Gastrocnemius medialis (tissue), 4 donors: Measurements from ENCODE around the gene HMGCS2.

Experiments
- POLR2A ChIP-seq, 2 donors: fragments of 450-650 bp; IDR thresholded peaks; one replicate each; pipeline ENCODE4 v1.6.1; 2017; ENCODE audit warnings: antibody characterized with exemption in 2 of 2, mild to moderate bottlenecking in 2 of 2, moderate library complexity in 2 of 2
- TF ChIP-seq, protein P1 (sequence below), 5 experiments: fragments of 450-650 bp in 3 of 5; fragments of 200-600 bp in 2 of 5; sonication (generic) in 2 of 5; IDR thresholded peaks in 4 of 5; conservative IDR thresholded peaks in 1 of 5; 1 replicate in 4 of 5; 2 replicates in 1 of 5; pipeline ENCODE4 v1.5.1; 2016 to 2019; ENCODE audit warnings: antibody characterized with exemption in 5 of 5, mild to moderate bottlenecking in 3 of 5, moderate library complexity in 3 of 5

DNA sequence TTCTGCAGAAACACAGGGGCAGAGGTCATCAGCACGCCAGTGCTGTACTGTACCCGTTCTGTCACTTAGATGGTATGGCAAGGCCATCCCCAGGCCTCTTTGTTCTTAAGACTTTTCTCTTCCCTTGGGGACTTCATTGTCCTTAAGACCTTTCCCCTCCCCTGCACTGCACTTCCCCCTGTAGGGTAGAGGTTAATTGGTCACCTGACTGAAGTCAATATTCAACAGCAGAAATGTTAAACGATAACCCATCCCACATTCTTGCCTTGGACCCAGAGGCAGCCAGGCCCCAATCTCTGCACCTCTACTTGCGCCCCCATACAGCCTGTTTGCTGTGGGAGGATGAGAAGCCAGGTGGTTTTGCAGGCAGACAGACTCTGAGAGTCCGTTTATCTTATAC, 46.8 kb downstream of the HMGCS2 start:
- TF ChIP-seq, protein P1, sequence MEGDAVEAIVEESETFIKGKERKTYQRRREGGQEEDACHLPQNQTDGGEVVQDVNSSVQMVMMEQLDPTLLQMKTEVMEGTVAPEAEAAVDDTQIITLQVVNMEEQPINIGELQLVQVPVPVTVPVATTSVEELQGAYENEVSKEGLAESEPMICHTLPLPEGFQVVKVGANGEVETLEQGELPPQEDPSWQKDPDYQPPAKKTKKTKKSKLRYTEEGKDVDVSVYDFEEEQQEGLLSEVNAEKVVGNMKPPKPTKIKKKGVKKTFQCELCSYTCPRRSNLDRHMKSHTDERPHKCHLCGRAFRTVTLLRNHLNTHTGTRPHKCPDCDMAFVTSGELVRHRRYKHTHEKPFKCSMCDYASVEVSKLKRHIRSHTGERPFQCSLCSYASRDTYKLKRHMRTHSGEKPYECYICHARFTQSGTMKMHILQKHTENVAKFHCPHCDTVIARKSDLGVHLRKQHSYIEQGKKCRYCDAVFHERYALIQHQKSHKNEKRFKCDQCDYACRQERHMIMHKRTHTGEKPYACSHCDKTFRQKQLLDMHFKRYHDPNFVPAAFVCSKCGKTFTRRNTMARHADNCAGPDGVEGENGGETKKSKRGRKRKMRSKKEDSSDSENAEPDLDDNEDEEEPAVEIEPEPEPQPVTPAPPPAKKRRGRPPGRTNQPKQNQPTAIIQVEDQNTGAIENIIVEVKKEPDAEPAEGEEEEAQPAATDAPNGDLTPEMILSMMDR (IDR thresholded peaks at IDR 0.05 in 4 of 5, conservative IDR thresholded peaks at IDR 0.05 in 1 of 5), result no peak
- no peak for TF ChIP-seq POLR2A (IDR thresholded peaks at IDR 0.05)
